Gastroesophageal sphincter (tissue), 4 donors: Measurements from ENCODE around the gene CCDC91. TPM values are rescaled to one million over a fixed set of nuclear protein-coding genes. Genes with fewer than 3 reads are reported as not detected.
"Not testable (repeated sequence)": the region's sequence is repeated elsewhere in the genome, so short reads cannot be mapped to it uniquely, and the experiment has no call there.

Experiments
- ATAC-seq: fragments of 150-250 bp; one replicate; pipeline ENCODE4 v1.9.1; 2016; ENCODE audit warnings: mild to moderate bottlenecking, moderate library complexity
- H3K27ac ChIP-seq, 4 donors: fragments of 200-600 bp; sonication (generic) in 3 of 4; 1 replicate in 3 of 4; 2 replicates in 1 of 4; pipeline ENCODE4 v1.5.1; 2016 to 2019
- H3K27me3 ChIP-seq: fragments of 200-600 bp; sonication (generic); one replicate; pipeline ENCODE4 v1.5.1; 2019
- H3K36me3 ChIP-seq, 2 donors: fragments of 200-600 bp; sonication (generic); one replicate each; pipeline ENCODE4 v1.5.1; 2019; ENCODE audit warnings: control low read depth in 1 of 2
- H3K4me1 ChIP-seq, 3 donors: fragments of 200-600 bp; sonication (generic); 1 replicate in 2 of 3; 2 replicates in 1 of 3; pipeline ENCODE4 v1.5.1; 2016 to 2019; ENCODE audit warnings: control low read depth in 2 of 3
- H3K4me3 ChIP-seq, 2 donors: fragments of 200-600 bp; sonication (generic); one replicate each; pipeline ENCODE4 v1.5.1; 2019; ENCODE audit warnings: mild to moderate bottlenecking in 1 of 2, moderate library complexity in 1 of 2
- H3K9me3 ChIP-seq, 3 donors: fragments of 200-600 bp; sonication (generic); one replicate each; pipeline ENCODE4 v1.5.1; 2017 to 2019; ENCODE audit warnings: control low read depth in 2 of 3
- EP300 ChIP-seq: sonication (generic); formaldehyde crosslinking; IDR thresholded peaks from one replicate; pipeline ENCODE4 v1.6.1; 2017; ENCODE audit warnings: antibody characterized with exemption, mild to moderate bottlenecking
- POLR2A ChIP-seq, 2 donors: fragments of 450-650 bp; IDR thresholded peaks; one replicate each; pipeline ENCODE4 v1.6.1; 2017; ENCODE audit warnings: antibody characterized with exemption in 2 of 2, mild to moderate bottlenecking in 2 of 2, moderate library complexity in 1 of 2
- POLR2AphosphoS5 ChIP-seq: sonication (generic); formaldehyde crosslinking; IDR thresholded peaks from one replicate; pipeline ENCODE4 v1.6.1; 2017; ENCODE audit warnings: antibody characterized with exemption
- WGBS, 2 donors: methylation state at CpG; one replicate each; pipeline ENCODE4 v1.1.5; 2018; ENCODE audit warnings: low coverage in 1 of 2; 5-methylcytosine and 5-hydroxymethylcytosine counted together
- total RNA-seq, 4 donors: library from RNA; depleted of rRNA; stranded (reverse); fragments of >200 nt; gene quantifications; one replicate each; pipeline ENCODE4 v1.1.0, GENCODE V29; 2016
- TF ChIP-seq, protein P1 (sequence below), 4 experiments: fragments of 200-600 bp in 2 of 4; fragments of 450-650 bp in 2 of 4; sonication (generic) in 1 of 4; IDR thresholded peaks; one replicate each; pipeline ENCODE4 v1.5.1; 2017 to 2019; ENCODE audit warnings: antibody characterized with exemption in 4 of 4, mild to moderate bottlenecking in 2 of 4, moderate library complexity in 2 of 4

The CCDC91 gene
- total RNA-seq, 4 donors from 2014 or later, result 53.1 to 93.4 (median 64.0) TPM

GRCh38 chr12:28320353-28320752, 130.1 kb downstream of the CCDC91 start:
- no peak for ATAC-seq
- no peak overlapping the region for H3K4me3 ChIP-seq
- WGBS, 2 donors, result 62 to 87% methylated on average over 1 of the region's 1 CpG
- TF ChIP-seq, protein P1, sequence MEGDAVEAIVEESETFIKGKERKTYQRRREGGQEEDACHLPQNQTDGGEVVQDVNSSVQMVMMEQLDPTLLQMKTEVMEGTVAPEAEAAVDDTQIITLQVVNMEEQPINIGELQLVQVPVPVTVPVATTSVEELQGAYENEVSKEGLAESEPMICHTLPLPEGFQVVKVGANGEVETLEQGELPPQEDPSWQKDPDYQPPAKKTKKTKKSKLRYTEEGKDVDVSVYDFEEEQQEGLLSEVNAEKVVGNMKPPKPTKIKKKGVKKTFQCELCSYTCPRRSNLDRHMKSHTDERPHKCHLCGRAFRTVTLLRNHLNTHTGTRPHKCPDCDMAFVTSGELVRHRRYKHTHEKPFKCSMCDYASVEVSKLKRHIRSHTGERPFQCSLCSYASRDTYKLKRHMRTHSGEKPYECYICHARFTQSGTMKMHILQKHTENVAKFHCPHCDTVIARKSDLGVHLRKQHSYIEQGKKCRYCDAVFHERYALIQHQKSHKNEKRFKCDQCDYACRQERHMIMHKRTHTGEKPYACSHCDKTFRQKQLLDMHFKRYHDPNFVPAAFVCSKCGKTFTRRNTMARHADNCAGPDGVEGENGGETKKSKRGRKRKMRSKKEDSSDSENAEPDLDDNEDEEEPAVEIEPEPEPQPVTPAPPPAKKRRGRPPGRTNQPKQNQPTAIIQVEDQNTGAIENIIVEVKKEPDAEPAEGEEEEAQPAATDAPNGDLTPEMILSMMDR (IDR thresholded peaks at IDR 0.05), result no peak
- TF ChIP-seq POLR2AphosphoS5 (no peak), EP300 (no peak), POLR2A (IDR thresholded peaks at IDR 0.05) (no peak)
- H3K27ac ChIP-seq, result no peak overlapping the region
- peaks cover 0 to 23% of the 10 kb centered on the region in 2 donors for H3K36me3 ChIP-seq
- H3K4me1 ChIP-seq, result no peaks in the 10 kb centered on the region
- H3K27me3 ChIP-seq, result no peaks in the 10 kb centered on the region
- H3K9me3 ChIP-seq, result peaks cover 0 to 15% (median 0%) of the 10 kb centered on the region in 3 donors

DNA sequence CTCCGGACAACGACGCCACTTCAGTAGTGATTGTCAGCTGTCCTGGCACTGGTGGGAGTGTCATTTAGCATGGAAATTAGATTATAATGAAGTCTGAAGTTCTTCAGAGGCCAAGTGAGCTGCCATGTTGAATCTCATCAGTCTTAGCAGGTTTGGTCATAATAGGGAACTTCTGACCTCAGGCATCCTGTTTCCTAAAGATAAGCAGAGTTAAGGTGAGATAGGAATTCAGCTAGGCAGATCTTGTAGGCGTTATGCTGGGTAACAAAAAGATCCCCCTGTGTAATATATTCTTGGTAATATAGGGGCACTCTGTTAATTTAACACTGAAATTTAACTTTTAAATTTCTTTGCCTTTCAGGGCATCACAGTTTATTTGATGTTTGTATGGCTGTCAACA, 137.5 kb downstream of the CCDC91 start:
- no peak overlapping the region for H3K27ac ChIP-seq
- peaks cover 0 to 6% (median 0%) of the 10 kb centered on the region in 3 donors for H3K9me3 ChIP-seq
- no peak for TF ChIP-seq POLR2A (IDR thresholded peaks at IDR 0.05)
- TF ChIP-seq, protein P1 (IDR thresholded peaks at IDR 0.05), result no peak
- TF ChIP-seq EP300, result no peak
- H3K4me3 ChIP-seq, result no peak overlapping the region
- no peaks in the 10 kb centered on the region for H3K27me3 ChIP-seq
- H3K36me3 ChIP-seq, result no peaks in the 10 kb centered on the region
- H3K4me1 ChIP-seq, result no peaks in the 10 kb centered on the region
- 96 to 100% methylated on average over 1 to 4 of the region's 4 CpGs for WGBS, 2 donors
- ATAC-seq, result no peak

- peaks cover 0 to 6% (median 0%) of the 10 kb centered on the region in 3 donors for H3K9me3 ChIP-seq
- no peaks in the 10 kb centered on the region for H3K4me1 ChIP-seq
- TF ChIP-seq, protein P1 (IDR thresholded peaks at IDR 0.05), result no peak
- TF ChIP-seq POLR2AphosphoS5 (no peak), POLR2A (IDR thresholded peaks at IDR 0.05) (no peak), EP300 (no peak)
- WGBS, 2 donors, result 82 to 83% methylated on average over 2 of the region's 2 CpGs
- H3K4me3 ChIP-seq, result no peak overlapping the region
- no peaks in the 10 kb centered on the region for H3K27me3 ChIP-seq
- H3K27ac ChIP-seq, result no peak overlapping the region
- H3K36me3 ChIP-seq, result no peaks in the 10 kb centered on the region
- ATAC-seq, result no peak
Observed at GRCh38 chr12:28328967-28329366, 138.7 kb downstream of the CCDC91 start.

DNA sequence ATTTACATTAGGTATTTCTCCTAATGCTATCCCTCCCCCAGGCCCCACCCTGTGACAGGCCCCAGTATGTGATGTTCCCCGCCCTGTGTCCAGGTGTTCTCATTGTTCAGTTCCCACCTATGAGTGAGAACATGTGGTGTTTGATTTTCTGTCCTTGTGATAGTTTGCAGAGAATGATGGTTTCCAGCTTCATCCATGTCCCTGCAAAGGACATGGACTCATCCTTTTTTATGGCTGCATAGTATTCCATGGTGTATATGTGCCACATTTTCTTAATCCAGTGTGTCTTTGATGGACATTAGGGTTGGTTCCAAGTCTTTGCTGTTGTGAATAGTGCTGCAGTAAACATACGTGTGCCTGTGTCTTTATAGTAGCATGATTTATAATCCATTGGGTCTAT, 139.5 kb downstream of the CCDC91 start:
- WGBS, 2 donors, result 91 to 92% methylated on average over 1 to 2 of the region's 2 CpGs
- H3K36me3 ChIP-seq, ATAC-seq, H3K4me3 ChIP-seq, H3K4me1 ChIP-seq, H3K27ac ChIP-seq, H3K27me3 ChIP-seq, H3K9me3 ChIP-seq: not testable (repeated sequence)

GRCh38 chr12:28330232-28330631, 140.0 kb downstream of the CCDC91 start:
- H3K4me3 ChIP-seq, H3K9me3 ChIP-seq, H3K36me3 ChIP-seq, H3K27ac ChIP-seq, ATAC-seq, H3K27me3 ChIP-seq, H3K4me1 ChIP-seq: not testable (repeated sequence)
- 65 to 71% methylated on average over 2 to 3 of the region's 3 CpGs for WGBS, 2 donors

DNA sequence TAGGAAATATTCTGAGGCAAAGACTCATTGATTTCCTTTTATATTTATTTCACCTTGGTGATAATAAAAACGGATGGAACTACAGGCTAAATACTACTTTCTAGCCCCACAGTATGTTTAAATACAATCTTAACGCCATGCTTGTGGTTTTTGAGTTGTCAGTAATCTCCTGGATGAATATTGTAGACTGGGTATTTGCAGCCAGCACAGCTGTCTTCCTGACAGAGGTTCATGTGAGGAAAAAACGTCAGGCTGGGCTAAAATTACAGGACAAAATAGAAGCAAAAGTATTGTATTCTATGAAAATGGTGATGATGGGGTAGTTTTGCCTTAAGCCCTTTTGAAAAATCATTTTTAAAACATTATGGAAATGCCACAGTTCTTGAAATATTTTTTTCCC, 140.9 kb downstream of the CCDC91 start:
- peaks cover 0 to 6% (median 0%) of the 10 kb centered on the region in 3 donors for H3K9me3 ChIP-seq
- ATAC-seq, result no peak
- no peak overlapping the region for H3K27ac ChIP-seq
- no peak for TF ChIP-seq EP300
- WGBS, 2 donors, result 33 to 52% methylated on average over 3 of the region's 3 CpGs
- no peak overlapping the region for H3K4me3 ChIP-seq
- H3K36me3 ChIP-seq, result no peaks in the 10 kb centered on the region
- H3K4me1 ChIP-seq, result no peaks in the 10 kb centered on the region
- no peaks in the 10 kb centered on the region for H3K27me3 ChIP-seq
